HEK293 (cell line): Measurements from ENCODE around the gene MTA1.

Source experiments
- CTCF ChIA-PET: fragments of 350-600 bp; formaldehyde crosslinking; extraction: SDS; loops from one replicate; lab custom pipeline; 2021; ENCODE audit warnings: antibody characterized with exemption; lab: Yijun Ruan, JAX
- POLR2A ChIA-PET: fragments of 300-600 bp; formaldehyde crosslinking; extraction: SDS; loops from one replicate; lab custom pipeline; 2020; ENCODE audit warnings: antibody characterized with exemption, inconsistent platforms; lab: Yijun Ruan, JAX
- H3K27ac ChIP-seq: fragments of 200-500 bp; sonication (Bioruptor generic); 2 replicates; pipeline ENCODE4 v1.5.1; 2014; ENCODE audit warnings: low read depth, low read length, control low read depth, inconsistent platforms; ENCODE audit errors: extremely low read depth
- H3K36me3 ChIP-seq, 2 experiments: fragments of 200-500 bp in 1 of 2; sonication (Bioruptor generic) in 1 of 2; 1 replicate in 1 of 2; 2 replicates in 1 of 2; pipeline ENCODE4 v1.5.1; 2014 to 2017; ENCODE audit warnings: inconsistent platforms in 2 of 2, low read length in 2 of 2; ENCODE audit not compliant: control insufficient read depth in 2 of 2, insufficient read depth in 1 of 2
- H3K4me1 ChIP-seq: fragments of 200-500 bp; sonication (Bioruptor generic); 2 replicates; pipeline ENCODE4 v1.5.1; 2014; ENCODE audit warnings: mild to moderate bottlenecking, low read length, inconsistent platforms; ENCODE audit not compliant: control insufficient read depth, insufficient read depth
- H3K4me3 ChIP-seq: 2 replicates; pipeline ENCODE4 v1.5.1; 2011; ENCODE audit warnings: low read depth, mild to moderate bottlenecking, control low read depth, low read length, moderate library complexity
- H3K9me3 ChIP-seq: fragments of 200-500 bp; sonication (Bioruptor generic); 2 replicates; pipeline ENCODE4 v1.5.1; 2014; ENCODE audit warnings: low read depth, low read length, inconsistent platforms; ENCODE audit not compliant: control insufficient read depth, insufficient read depth
- BCL6B ChIP-seq: fragments of 450-650 bp; formaldehyde crosslinking; IDR thresholded peaks from 2 replicates; pipeline ENCODE4 v1.5.1; 2017; ENCODE audit warnings: missing biosample characterization, missing genetic modification characterization
- MZF1 ChIP-seq: fragments of 450-650 bp; formaldehyde crosslinking; IDR thresholded peaks from 2 replicates; pipeline ENCODE4 v1.5.1; 2017; ENCODE audit warnings: missing biosample characterization, missing genetic modification characterization, borderline replicate concordance
- PATZ1 ChIP-seq: fragments of 450-650 bp; formaldehyde crosslinking; IDR thresholded peaks from 2 replicates; pipeline ENCODE4 v1.5.1; 2016; ENCODE audit warnings: missing biosample characterization, missing genetic modification characterization
- PRDM1 ChIP-seq: fragments of 450-650 bp; formaldehyde crosslinking; IDR thresholded peaks from 2 replicates; pipeline ENCODE4; 2016; ENCODE audit warnings: missing biosample characterization, missing genetic modification characterization
- TSHZ1 ChIP-seq: fragments of 450-650 bp; formaldehyde crosslinking; IDR thresholded peaks from 2 replicates; pipeline ENCODE4 v1.5.1; 2016; ENCODE audit warnings: missing biosample characterization, missing genetic modification characterization, borderline replicate concordance
- ZBTB1 ChIP-seq: fragments of 450-650 bp; formaldehyde crosslinking; IDR thresholded peaks from 2 replicates; pipeline ENCODE4 v1.5.1; 2016; ENCODE audit warnings: missing biosample characterization, missing genetic modification characterization
- ZBTB11 ChIP-seq: fragments of 450-650 bp; formaldehyde crosslinking; conservative IDR thresholded peaks from 2 replicates; pipeline ENCODE4 v1.5.1; 2016; ENCODE audit warnings: low read depth, missing biosample characterization, missing genetic modification characterization
- ZBTB8A ChIP-seq: fragments of 450-650 bp; formaldehyde crosslinking; IDR thresholded peaks from 2 replicates; pipeline ENCODE4 v1.5.1; 2016; ENCODE audit warnings: missing biosample characterization, missing genetic modification characterization
- ZFP69B ChIP-seq: fragments of 450-650 bp; formaldehyde crosslinking; IDR thresholded peaks from 2 replicates; pipeline ENCODE4 v1.5.1; 2016; ENCODE audit warnings: missing biosample characterization, missing genetic modification characterization
- ZIC2 ChIP-seq: fragments of 450-650 bp; formaldehyde crosslinking; IDR thresholded peaks from 2 replicates; pipeline ENCODE4 v1.5.1; 2016; ENCODE audit warnings: missing biosample characterization, missing genetic modification characterization
- ZNF10 ChIP-seq: fragments of 450-650 bp; formaldehyde crosslinking; IDR thresholded peaks from 2 replicates; pipeline ENCODE4 v1.5.1; 2017; ENCODE audit warnings: missing biosample characterization, missing genetic modification characterization
- ZNF211 ChIP-seq: fragments of 450-650 bp; formaldehyde crosslinking; IDR thresholded peaks from 2 replicates; pipeline ENCODE4 v1.5.1; 2016; ENCODE audit warnings: low read depth, missing biosample characterization, missing genetic modification characterization
- ZNF24 ChIP-seq: fragments of 450-650 bp; formaldehyde crosslinking; IDR thresholded peaks from 2 replicates; pipeline ENCODE4 v1.5.1; 2016; ENCODE audit warnings: missing biosample characterization, missing genetic modification characterization
- ZNF248 ChIP-seq: fragments of 450-650 bp; formaldehyde crosslinking; IDR thresholded peaks from 2 replicates; pipeline ENCODE4 v1.5.1; 2017; ENCODE audit warnings: missing biosample characterization, missing genetic modification characterization
- ZNF274 ChIP-seq, 2 experiments: fragments of 200-500 bp in 1 of 2; fragments of 450-650 bp in 1 of 2; sonication (Bioruptor generic) in 1 of 2; formaldehyde crosslinking in 1 of 2; IDR thresholded peaks; 2 replicates each; pipeline versions ENCODE4 v1.5.1 to v1.6.1; 2014 to 2016; ENCODE audit warnings: borderline replicate concordance in 1 of 2, inconsistent platforms in 1 of 2, low read length in 1 of 2, missing biosample characterization in 1 of 2, missing genetic modification characterization in 1 of 2
- ZNF335 ChIP-seq: fragments of 450-650 bp; formaldehyde crosslinking; conservative IDR thresholded peaks from 2 replicates; pipeline ENCODE4 v1.5.1; 2016; ENCODE audit warnings: missing biosample characterization, missing genetic modification characterization
- ZNF433 ChIP-seq: fragments of 450-650 bp; formaldehyde crosslinking; IDR thresholded peaks from 2 replicates; pipeline ENCODE4 v1.5.1; 2016; ENCODE audit warnings: missing biosample characterization, missing genetic modification characterization, low read depth
- ZNF473 ChIP-seq: fragments of 450-650 bp; formaldehyde crosslinking; IDR thresholded peaks from 2 replicates; pipeline ENCODE4 v1.5.1; 2017; ENCODE audit warnings: missing biosample characterization, missing genetic modification characterization
- ZNF558 ChIP-seq: fragments of 450-650 bp; formaldehyde crosslinking; IDR thresholded peaks from 2 replicates; pipeline ENCODE4 v1.5.1; 2016; ENCODE audit warnings: missing biosample characterization, missing genetic modification characterization
- ZNF624 ChIP-seq: fragments of 450-650 bp; formaldehyde crosslinking; IDR thresholded peaks from 2 replicates; pipeline ENCODE4 v1.5.1; 2017; ENCODE audit warnings: missing biosample characterization, missing genetic modification characterization
- ZSCAN30 ChIP-seq: fragments of 450-650 bp; IDR thresholded peaks from 2 replicates; pipeline ENCODE4 v1.5.1; 2018; ENCODE audit warnings: missing biosample characterization, mild to moderate bottlenecking, missing genetic modification characterization, moderate library complexity

The MTA1 gene

GRCh38 chr14:105440992-105441391 lies 21.4 kb downstream of the MTA1 start:
- Histone ChIP-seq H3K4me1 (no peaks in the 10 kb centered on the region), H3K36me3 (peaks cover 0 to 70% of the 10 kb centered on the region in 2 experiments; a peak in 2 of 3 replicates), H3K4me3 (no peak overlapping the region), H3K27ac (no peak overlapping the region), H3K9me3 (no peaks in the 10 kb centered on the region)
- POLR2A ChIA-PET: no interaction called here
- CTCF ChIA-PET: no interaction called here
- no peak for TF ChIP-seq ZNF624 (tag by site-specific recombination)
- TF ChIP-seq ZNF433 (tag by site-specific recombination): no peak
- no peak for TF ChIP-seq ZNF274 (IDR thresholded peaks at IDR 0.05; ENCODE audit: low read length)
- no peak for TF ChIP-seq ZNF274 (tag by site-specific recombination; IDR thresholded peaks at IDR 0.05; ENCODE audit: borderline replicate concordance)
- TF ChIP-seq ZFP69B (tag by site-specific recombination): no peak
- TF ChIP-seq ZNF24 (tag by site-specific recombination): no peak
- no peak for TF ChIP-seq ZBTB1
- no peak for TF ChIP-seq MZF1 (tag by site-specific recombination)
- no peak for TF ChIP-seq ZSCAN30 (tag by site-specific recombination)
- no peak for TF ChIP-seq PATZ1 (tag by site-specific recombination)

- Histone ChIP-seq H3K36me3 (peaks cover 0 to 70% of the 10 kb centered on the region in 2 experiments; a peak in 2 of 3 replicates), H3K4me3 (no peak overlapping the region), H3K9me3 (no peaks in the 10 kb centered on the region), H3K27ac (0 out of 2 replicates have a peak overlapping the region, but pooled peaks have one; percentile 9), H3K4me1 (no peaks in the 10 kb centered on the region)
- TF ChIP-seq TSHZ1 (tag by site-specific recombination) (no peak), BCL6B (tag by site-specific recombination) (no peak), ZIC2 (tag by site-specific recombination) (no peak), PRDM1 (no peak), ZBTB8A (tag by site-specific recombination) (no peak), ZNF558 (tag by site-specific recombination) (no peak), ZNF473 (tag by site-specific recombination) (no peak), ZNF335 (no peak), ZNF248 (tag by site-specific recombination) (no peak), ZBTB11 (tag by site-specific recombination) (no peak), ZNF10 (tag by site-specific recombination) (no peak), ZNF211 (tag by site-specific recombination) (no peak)
- ChIA-PET POLR2A (no interaction called here), CTCF (interaction anchor here (0.7 kb wide), 2 partner anchors 34 to 38 kb away, joined by 3 read pairs; no protein-coding TSS in a partner anchor)
These were observed 22.5 kb downstream of the MTA1 start for GRCh38 chr14:105442125-105442524.
